Neural progenitor cell (in vitro differentiated cells): ENCODE measurements around the gene THBS3.

Experiments used
- EZH2 ChIP-seq: fragments of 200-600 bp; sonication (generic); IDR thresholded peaks from 2 replicates; pipeline ENCODE4 v1.6.1; 2017; ENCODE audit warnings: antibody characterized with exemption, mild to moderate bottlenecking, moderate library complexity
- TF ChIP-seq, protein P1 (sequence below): fragments of 200-600 bp; sonication (generic); IDR thresholded peaks from 2 replicates; pipeline ENCODE4 v1.5.1; 2017; ENCODE audit warnings: antibody characterized with exemption, mild to moderate bottlenecking

DNA sequence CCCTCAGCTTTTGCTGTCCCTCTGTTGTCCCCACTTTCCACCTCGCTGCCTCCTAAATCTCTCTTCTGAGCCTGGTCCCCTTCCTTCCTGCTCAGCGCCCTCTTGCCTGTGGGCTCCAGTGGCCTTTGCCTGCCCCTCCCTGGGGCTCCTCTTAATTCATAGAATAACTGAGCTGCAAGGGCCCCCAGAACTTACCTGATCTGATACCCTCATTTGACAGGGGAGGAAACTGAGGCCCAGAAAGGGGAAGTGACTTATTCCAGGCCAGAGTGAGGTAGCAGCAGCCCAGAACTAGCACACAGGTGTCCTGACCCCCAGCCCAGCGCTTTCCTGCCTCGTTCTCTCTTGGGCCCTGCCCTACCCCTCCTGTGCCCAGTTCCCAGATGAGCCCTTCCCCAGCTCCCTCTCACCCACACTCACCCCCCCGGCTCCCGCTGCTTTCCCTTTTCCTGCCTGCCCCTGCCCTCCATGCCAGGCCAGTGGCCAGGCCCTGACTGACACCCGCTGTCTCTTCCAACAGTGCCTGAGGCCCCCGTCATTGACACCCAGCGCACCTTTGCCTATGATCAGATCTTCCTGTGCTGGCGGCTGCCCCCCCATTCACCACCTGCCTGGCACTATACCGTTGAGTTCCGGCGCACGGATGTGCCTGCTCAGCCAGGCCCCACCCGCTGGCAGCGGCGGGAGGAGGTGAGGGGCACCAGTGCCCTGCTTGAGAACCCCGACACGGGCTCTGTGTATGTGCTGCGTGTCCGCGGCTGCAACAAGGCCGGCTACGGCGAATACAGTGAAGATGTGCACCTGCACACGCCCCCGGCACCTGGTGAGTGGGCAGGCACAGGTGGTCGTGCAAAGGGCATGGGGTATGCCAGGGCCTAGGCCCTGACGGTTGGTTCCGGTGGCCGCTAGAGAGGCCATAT lies 28.3 kb downstream of the THBS3 start:
- TF ChIP-seq, protein P1, sequence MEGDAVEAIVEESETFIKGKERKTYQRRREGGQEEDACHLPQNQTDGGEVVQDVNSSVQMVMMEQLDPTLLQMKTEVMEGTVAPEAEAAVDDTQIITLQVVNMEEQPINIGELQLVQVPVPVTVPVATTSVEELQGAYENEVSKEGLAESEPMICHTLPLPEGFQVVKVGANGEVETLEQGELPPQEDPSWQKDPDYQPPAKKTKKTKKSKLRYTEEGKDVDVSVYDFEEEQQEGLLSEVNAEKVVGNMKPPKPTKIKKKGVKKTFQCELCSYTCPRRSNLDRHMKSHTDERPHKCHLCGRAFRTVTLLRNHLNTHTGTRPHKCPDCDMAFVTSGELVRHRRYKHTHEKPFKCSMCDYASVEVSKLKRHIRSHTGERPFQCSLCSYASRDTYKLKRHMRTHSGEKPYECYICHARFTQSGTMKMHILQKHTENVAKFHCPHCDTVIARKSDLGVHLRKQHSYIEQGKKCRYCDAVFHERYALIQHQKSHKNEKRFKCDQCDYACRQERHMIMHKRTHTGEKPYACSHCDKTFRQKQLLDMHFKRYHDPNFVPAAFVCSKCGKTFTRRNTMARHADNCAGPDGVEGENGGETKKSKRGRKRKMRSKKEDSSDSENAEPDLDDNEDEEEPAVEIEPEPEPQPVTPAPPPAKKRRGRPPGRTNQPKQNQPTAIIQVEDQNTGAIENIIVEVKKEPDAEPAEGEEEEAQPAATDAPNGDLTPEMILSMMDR, result no peak
- TF ChIP-seq EZH2, result no peak
